ENCODE results near the gene RBM10. TPM values are rescaled to one million over a fixed set of nuclear protein-coding genes. Genes with fewer than 3 reads are reported as not detected.

RBM10 gene
- total and polyA plus RNA-seq, 2 donors (not counting 1 experiment from before 2014, with no cell fraction given): 48.7 to 51.6 TPM

DNA sequence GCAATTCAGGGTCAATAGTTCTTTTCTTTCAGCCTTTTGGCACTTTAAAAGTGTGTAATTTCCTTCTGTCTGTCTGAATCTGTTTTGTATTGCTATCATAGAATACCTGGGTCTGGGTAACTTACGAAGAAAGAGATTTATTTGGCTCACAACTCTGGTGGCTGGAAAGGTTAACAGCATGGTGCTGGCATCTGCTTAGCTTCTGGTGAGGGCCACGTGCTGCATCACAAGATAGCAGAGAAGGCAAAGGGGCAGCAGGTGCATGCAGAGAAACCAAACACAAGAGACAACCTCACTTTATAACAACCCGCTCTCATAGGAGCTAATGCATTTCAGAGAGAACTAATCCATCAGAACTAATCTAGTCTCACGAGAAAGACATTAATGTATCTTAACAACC, 48.0 kb upstream of the RBM10 start:
- no peak overlapping the region for H3K9ac ChIP-seq (ENCODE audit: low read length)
- WGBS (ENCODE audit: insufficient coverage): 80% methylated on average over 1 of the region's 4 CpGs
- no peaks in the 10 kb centered on the region for H3K79me2 ChIP-seq (ENCODE audit: control insufficient read depth, insufficient read depth, low read length)
- no peaks in the 10 kb centered on the region for H3K4me1 ChIP-seq (ENCODE audit: control insufficient read depth in 2 of 2, insufficient read depth in 2 of 2, low read length in 2 of 2)
- ATAC-seq (ENCODE audit: low read depth) (no peak), DNase-seq (no peak)
- ChIA-PET CTCF (no interaction called here), POLR2A (no interaction called here)
- intact Hi-C loops (cut with micrococcal nuclease): no loop called here
- H3K27me3 ChIP-seq (replicated peaks in 1 of 4; ENCODE audit: control extremely low read depth in 1 of 4, control insufficient read depth in 3 of 4, insufficient read depth in 4 of 4, low read length in 3 of 4): no peaks in the 10 kb centered on the region
- no peaks in the 10 kb centered on the region for H4K20me1 ChIP-seq (ENCODE audit: control insufficient read depth, insufficient read depth, low read length, poor library complexity, severe bottlenecking)
- H2AFZ ChIP-seq (ENCODE audit: insufficient read depth, low read depth, low read length, poor library complexity, severe bottlenecking): no peak overlapping the region
- H3K27ac ChIP-seq (ENCODE audit: low read length in 2 of 2): no peak overlapping the region
- H3K9me3 ChIP-seq (ENCODE audit: control extremely low read depth in 1 of 3, control insufficient read depth in 2 of 3, insufficient read depth in 1 of 3, low read length in 2 of 3): no peaks in the 10 kb centered on the region
- TF ChIP-seq, protein P1, sequence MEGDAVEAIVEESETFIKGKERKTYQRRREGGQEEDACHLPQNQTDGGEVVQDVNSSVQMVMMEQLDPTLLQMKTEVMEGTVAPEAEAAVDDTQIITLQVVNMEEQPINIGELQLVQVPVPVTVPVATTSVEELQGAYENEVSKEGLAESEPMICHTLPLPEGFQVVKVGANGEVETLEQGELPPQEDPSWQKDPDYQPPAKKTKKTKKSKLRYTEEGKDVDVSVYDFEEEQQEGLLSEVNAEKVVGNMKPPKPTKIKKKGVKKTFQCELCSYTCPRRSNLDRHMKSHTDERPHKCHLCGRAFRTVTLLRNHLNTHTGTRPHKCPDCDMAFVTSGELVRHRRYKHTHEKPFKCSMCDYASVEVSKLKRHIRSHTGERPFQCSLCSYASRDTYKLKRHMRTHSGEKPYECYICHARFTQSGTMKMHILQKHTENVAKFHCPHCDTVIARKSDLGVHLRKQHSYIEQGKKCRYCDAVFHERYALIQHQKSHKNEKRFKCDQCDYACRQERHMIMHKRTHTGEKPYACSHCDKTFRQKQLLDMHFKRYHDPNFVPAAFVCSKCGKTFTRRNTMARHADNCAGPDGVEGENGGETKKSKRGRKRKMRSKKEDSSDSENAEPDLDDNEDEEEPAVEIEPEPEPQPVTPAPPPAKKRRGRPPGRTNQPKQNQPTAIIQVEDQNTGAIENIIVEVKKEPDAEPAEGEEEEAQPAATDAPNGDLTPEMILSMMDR (IDR thresholded peaks at IDR 0.05): no peak
- no peak for TF ChIP-seq EZH2 (IDR thresholded peaks at IDR 0.05; ENCODE audit: borderline replicate concordance, insufficient read depth, low read depth, low read length, poor library complexity, severe bottlenecking)
- Mint-ChIP-seq H3K27me3 (no peaks in the 10 kb centered on the region), H3K4me1 (no peaks in the 10 kb centered on the region), H3K9me3 (ENCODE audit: insufficient read depth) (no peaks in the 10 kb centered on the region), H3K27ac (no peak overlapping the region), H3K4me3 (no peak overlapping the region)
- H3K36me3 ChIP-seq (replicated peaks in 1 of 2; ENCODE audit: control extremely low read depth in 1 of 2, control insufficient read depth in 1 of 2, extremely low read depth in 1 of 2, insufficient read depth in 2 of 2, low read length in 1 of 2): no peaks in the 10 kb centered on the region
- no peak overlapping the region for H3K4me2 ChIP-seq (replicated peaks; ENCODE audit: low read depth, low read length, poor library complexity, severe bottlenecking)
- H3K4me3 ChIP-seq (ENCODE audit: control extremely low read depth in 1 of 5, extremely low read depth in 1 of 5, insufficient read depth in 1 of 5, low read depth in 2 of 5, low read length in 4 of 5): no peak overlapping the region

DNA sequence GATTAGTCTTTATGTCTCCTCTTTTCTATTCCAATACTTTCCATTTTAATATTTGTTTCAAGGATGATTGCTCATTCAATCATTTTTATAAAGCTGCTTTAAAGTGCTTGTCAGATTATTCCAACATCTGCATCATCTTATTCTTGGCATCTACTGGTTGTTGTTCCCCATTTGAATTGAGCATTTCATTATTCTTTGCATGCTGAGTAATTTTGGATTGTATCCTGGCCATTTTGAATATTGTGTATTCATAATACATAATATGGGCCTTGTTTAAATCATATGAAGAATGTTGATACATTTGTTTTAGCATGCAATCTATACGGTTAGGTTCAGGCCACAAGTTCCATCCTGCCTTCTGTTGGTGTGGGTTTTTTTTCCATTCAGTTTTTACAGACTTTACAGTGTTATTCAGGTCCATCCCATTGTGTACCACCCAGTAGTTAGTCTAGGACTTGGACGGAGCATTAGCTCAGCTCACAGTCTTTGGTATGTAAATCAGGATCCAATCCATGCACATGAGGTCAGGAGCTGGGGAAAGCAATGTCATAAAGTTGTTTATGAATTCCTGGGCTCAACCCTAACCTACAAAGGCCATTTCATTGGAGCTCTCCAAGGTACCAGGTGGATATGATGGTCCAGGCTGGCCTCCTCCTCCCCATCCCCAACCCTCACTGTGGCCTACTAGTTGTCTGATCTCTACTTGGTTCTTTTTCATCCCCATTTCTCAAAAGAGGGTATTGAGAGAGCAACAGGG, 46.5 kb upstream of the RBM10 start:
- Histone ChIP-seq H3K27ac (ENCODE audit: low read length in 2 of 2) (no peak overlapping the region), H3K4me2 (replicated peaks; ENCODE audit: low read depth, low read length, poor library complexity, severe bottlenecking) (no peak overlapping the region), H3K4me3 (ENCODE audit: control extremely low read depth in 1 of 5, extremely low read depth in 1 of 5, insufficient read depth in 1 of 5, low read depth in 2 of 5, low read length in 4 of 5) (no peak overlapping the region), H3K36me3 (replicated peaks in 1 of 2; ENCODE audit: control extremely low read depth in 1 of 2, control insufficient read depth in 1 of 2, extremely low read depth in 1 of 2, insufficient read depth in 2 of 2, low read length in 1 of 2) (no peaks in the 10 kb centered on the region), H4K20me1 (ENCODE audit: control insufficient read depth, insufficient read depth, low read length, poor library complexity, severe bottlenecking) (no peaks in the 10 kb centered on the region), H3K9me3 (ENCODE audit: control extremely low read depth in 1 of 3, control insufficient read depth in 2 of 3, insufficient read depth in 1 of 3, low read length in 2 of 3) (no peaks in the 10 kb centered on the region), H3K4me1 (ENCODE audit: control insufficient read depth in 2 of 2, insufficient read depth in 2 of 2, low read length in 2 of 2) (no peaks in the 10 kb centered on the region), H2AFZ (ENCODE audit: insufficient read depth, low read depth, low read length, poor library complexity, severe bottlenecking) (no peak overlapping the region), H3K79me2 (ENCODE audit: control insufficient read depth, insufficient read depth, low read length) (no peaks in the 10 kb centered on the region), H3K9ac (ENCODE audit: low read length) (no peak overlapping the region), H3K27me3 (replicated peaks in 1 of 4; ENCODE audit: control extremely low read depth in 1 of 4, control insufficient read depth in 3 of 4, insufficient read depth in 4 of 4, low read length in 3 of 4) (no peaks in the 10 kb centered on the region)
- WGBS (ENCODE audit: insufficient coverage): no CpG with 5 or more reads among the region's 2 CpGs
- DNase-seq (no peak), ATAC-seq (ENCODE audit: low read depth) (no peak)
- TF ChIP-seq, protein P1 (IDR thresholded peaks at IDR 0.05): no peak
- no peak for TF ChIP-seq EZH2 (IDR thresholded peaks at IDR 0.05; ENCODE audit: borderline replicate concordance, insufficient read depth, low read depth, low read length, poor library complexity, severe bottlenecking)
- Mint-ChIP-seq H3K27me3 (no peaks in the 10 kb centered on the region), H3K9me3 (ENCODE audit: insufficient read depth) (no peaks in the 10 kb centered on the region), H3K27ac (no peak overlapping the region), H3K4me3 (no peak overlapping the region), H3K4me1 (no peaks in the 10 kb centered on the region)
- CTCF ChIA-PET: no interaction called here
- intact Hi-C loops (cut with micrococcal nuclease): no loop called here
- POLR2A ChIA-PET: no interaction called here
